Stimulated activated CD4-positive, alpha-beta T cell treated with anti-CD3 and anti-CD28 coated beads, TNF-alpha, amount 100 ng/mL, for 24 hours (primary cell): Measurements from ENCODE around the gene LIPG.
"Not testable (repeated sequence)": the region's sequence is repeated elsewhere in the genome, so short reads cannot be mapped to it uniquely, and the experiment has no call there.

Experiments
- DNase-seq, 3 experiments: peaks; one replicate each; pipeline ENCODE4 v3.0.0-alpha.2; 2020; ENCODE audit warnings: low read depth in 3 of 3

The LIPG gene

GRCh38 chr18:49546719-49547273 lies 15.1 kb upstream of the LIPG start:
- no peak for DNase-seq

GRCh38 chr18:49547701-49548100 lies 14.2 kb upstream of the LIPG start:
- DNase-seq = no peak

GRCh38 chr18:49548229-49548636 lies 13.6 kb upstream of the LIPG start:
- no peak for DNase-seq

- no peak for DNase-seq
These were observed 11.1 kb upstream of the LIPG start for GRCh38 chr18:49550621-49551339.

GRCh38 chr18:49553003-49553402 lies 8.9 kb upstream of the LIPG start:
- no peak for DNase-seq

GRCh38 chr18:49555641-49556040 lies 6.2 kb upstream of the LIPG start:
- DNase-seq = no peak

GRCh38 chr18:49558356-49558755 lies 3.5 kb upstream of the LIPG start:
- DNase-seq = no peak

- not testable (repeated sequence) for DNase-seq
These were observed 2.4 kb upstream of the LIPG start for GRCh38 chr18:49559326-49559931.

- DNase-seq = no peak
These were observed 1.6 kb upstream of the LIPG start for GRCh38 chr18:49560277-49560623.

- no peak for DNase-seq
These were observed 1.1 kb upstream of the LIPG start for GRCh38 chr18:49560624-49561288.

GRCh38 chr18:49562481-49563129 lies 748 bp downstream of the LIPG start:
- no peak for DNase-seq

- no peak for DNase-seq
These were observed 1.3 kb downstream of the LIPG start for GRCh38 chr18:49563130-49563540.

- DNase-seq = no peak
These were observed 2.1 kb downstream of the LIPG start for GRCh38 chr18:49563701-49564517.

- no peak for DNase-seq
These were observed 2.6 kb downstream of the LIPG start for GRCh38 chr18:49564518-49564834.

GRCh38 chr18:49565101-49565500 lies 3.2 kb downstream of the LIPG start:
- no peak for DNase-seq

GRCh38 chr18:49565612-49566011 lies 3.8 kb downstream of the LIPG start:
- no peak for DNase-seq

GRCh38 chr18:49566217-49566770 lies 4.4 kb downstream of the LIPG start:
- DNase-seq = no peak

- DNase-seq = no peak
These were observed 5.1 kb downstream of the LIPG start for GRCh38 chr18:49566985-49567384.

GRCh38 chr18:49569724-49570123 lies 7.9 kb downstream of the LIPG start:
- DNase-seq = no peak

- no peak for DNase-seq
These were observed 9.0 kb downstream of the LIPG start for GRCh38 chr18:49570836-49571235.

GRCh38 chr18:49572611-49573345 lies 10.9 kb downstream of the LIPG start:
- no peak for DNase-seq
